NCI-H2107 (cell line): ENCODE results near the gene ZNF407.
"Not testable (repeated sequence)": the region's sequence is repeated elsewhere in the genome, so short reads cannot be mapped to it uniquely, and the experiment has no call there.

Source experiments
- DNase-seq: peaks from one replicate; lab custom pipeline; 2025; lab: John Stamatoyannopoulos, UW

The ZNF407 gene

DNA sequence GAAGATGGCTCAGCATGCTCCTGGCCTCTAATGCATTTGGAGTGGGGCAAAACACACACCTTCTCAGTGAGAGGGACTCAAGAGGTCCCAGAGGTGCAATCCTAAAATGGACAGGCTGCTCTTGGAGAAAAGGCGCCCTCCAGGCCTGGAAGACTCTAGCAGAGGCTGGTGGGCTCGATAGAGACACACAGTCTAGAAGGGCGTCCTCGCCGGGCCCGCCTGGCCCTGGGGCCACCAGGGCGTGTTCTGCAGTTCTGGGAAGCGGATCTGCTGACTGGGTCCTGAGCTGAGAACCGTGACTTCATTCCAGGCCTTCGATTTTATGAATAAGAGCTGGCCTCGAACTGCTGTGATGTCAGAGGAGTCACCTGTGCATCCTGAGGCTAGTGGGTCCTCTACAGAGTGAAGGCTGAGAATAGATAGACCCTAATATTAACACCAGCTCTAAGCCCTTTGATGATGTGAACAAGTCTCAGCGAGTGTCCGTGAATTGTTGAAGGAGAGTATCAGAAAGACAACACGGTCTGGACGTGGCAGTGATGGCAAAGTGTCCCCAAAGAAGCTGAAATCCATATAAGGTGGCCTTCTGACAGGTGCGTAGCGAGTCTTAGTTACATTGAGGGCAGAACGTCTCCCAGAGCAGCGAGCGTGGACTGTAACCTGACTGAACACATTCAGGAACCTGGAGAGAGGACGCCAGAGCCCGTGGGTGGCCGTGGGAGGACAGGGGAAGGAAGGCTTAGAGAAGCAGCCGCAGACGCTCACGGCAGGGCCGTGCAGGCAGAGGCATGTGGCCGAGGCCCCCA is 474.4 kb downstream of the ZNF407 start:
- DNase-seq = no peak

GRCh38 chr18:75072672-75073371 is 475.2 kb downstream of the ZNF407 start:
- DNase-seq = no peak

DNA sequence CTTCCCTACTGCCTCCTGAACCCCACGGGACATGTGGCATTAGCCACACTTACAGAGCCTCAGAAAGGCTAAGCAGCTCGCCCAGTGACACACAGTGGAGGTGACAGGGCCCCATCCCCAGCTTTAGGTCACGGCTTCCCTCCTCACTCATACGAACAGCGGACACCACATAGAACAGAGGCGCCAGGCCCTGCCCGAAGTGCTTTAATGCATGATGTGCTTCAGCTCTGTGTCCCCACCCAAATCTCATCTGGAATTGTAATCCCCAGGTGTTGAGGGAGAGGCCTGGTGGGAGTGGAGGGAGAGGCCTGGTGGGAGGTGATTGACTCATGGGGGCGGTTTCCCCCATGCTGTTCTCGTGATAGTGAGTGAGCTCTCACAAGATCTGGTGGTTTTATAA is 476.0 kb downstream of the ZNF407 start:
- DNase-seq = no peak

DNA sequence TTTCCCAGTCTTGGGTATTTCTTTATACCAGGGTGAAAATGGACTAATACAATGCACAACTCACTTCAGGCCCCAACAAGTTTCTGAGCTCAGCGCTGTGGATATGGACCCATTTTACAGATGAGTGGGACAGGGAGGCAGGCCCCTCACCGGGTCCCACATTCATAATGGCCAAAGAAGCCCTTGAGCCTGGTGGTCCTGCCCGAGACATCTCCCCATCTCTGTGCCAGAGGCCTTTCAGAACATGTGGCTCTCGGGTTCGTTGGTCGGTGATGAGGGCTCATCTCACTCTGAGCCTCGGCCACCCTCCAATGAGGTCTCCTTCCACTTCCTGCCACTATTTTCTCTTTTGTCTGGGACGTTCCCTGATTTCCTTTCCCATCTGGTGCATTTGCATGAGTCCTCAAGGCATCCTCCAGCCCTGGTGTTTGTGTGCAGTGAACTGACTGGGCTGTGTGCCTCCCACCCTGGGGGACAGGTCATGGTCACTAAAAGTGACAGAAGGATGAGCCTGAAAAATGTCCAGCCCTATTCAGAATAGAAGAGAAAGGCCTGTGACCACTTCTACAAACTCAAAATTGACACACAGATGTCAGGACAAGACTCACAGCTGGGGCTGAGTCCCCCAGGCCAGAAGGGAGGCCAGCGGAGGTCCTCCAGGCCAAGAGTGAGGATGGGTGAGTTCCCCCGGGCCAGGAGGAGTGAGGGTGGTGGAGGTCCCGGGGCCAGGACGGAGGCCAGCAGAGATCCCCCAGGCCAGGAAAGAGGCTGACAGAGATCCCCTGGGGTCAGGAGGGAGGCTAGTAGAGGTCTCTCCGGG is 476.7 kb downstream of the ZNF407 start:
- DNase-seq = no peak

DNA sequence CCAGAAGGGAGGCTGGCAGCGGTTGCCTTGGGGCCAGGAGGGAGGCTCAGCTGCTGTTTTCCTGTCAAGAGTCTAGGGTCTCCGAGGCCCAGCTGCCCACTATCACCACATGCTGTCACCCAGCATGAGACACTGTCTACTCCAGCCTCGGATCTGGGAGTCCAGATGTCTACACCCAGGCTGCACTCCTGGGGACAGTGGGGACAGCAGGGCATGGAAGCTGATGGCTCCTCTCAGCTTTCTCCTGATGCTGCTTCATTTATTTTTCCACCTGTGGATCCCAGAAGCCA is 477.3 kb downstream of the ZNF407 start:
- no peak for DNase-seq

- no peak for DNase-seq
Observed at GRCh38 chr18:75075429-75075841, 477.8 kb downstream of the ZNF407 start.

DNA sequence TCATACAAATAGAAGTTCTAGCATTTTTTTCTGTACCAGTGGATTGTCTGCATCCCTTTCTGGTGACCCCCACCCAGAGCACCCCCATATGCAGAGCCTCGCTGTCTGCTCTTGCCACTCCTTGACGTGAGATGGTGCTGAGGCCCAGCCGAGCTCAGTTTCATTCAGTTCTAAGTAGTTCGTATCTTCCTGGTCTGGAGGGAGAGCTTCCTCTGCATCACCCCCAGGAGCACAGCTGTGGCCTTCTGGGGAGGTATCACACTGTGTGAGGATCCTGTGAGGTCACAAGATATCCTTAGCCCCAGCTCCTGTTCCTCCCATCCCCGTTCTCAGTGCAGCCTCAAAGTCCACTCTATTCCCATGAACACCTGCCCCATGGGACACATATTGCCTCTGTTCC is 478.6 kb downstream of the ZNF407 start:
- DNase-seq = no peak

DNA sequence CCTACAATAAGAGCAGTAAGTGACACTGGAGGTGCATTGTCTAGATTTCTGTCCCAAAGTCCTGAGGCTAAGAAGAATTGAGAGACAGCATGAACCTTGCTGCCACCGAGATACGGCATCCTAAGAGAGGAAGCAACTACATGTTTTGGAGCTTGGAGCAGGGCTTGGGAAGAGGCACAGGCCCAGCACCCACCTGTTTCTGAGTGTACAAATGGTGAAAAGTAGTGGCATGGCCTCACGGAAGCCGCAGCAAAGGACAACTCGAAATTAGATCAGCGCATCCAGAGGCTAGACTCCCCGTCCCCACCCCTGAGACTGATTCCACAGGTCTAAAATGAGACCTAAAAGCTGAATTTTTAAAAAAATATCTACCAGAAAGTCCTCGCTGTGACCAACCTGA is 483.8 kb downstream of the ZNF407 start:
- DNase-seq = no peak

DNA sequence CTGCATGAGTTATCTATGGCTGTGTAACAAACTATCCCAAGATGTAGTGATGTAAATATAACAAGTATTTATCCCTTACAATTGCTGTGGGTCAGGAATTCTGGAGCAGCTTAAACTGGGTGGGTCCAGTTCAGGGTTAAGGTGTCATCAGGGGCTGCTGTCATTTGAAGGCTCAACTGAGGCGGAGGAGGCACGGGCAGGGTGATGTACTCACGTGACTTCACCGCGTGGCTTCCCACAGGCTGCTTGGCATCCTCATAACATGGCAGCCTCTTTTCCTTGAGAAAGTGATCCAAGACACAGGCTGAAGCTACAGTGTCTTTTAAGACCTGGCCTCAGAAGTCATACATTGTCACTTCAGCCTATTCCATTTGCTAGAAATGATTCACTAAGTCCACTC is 485.5 kb downstream of the ZNF407 start:
- DNase-seq = no peak

- no peak for DNase-seq
Observed at GRCh38 chr18:75083761-75084160, 486.1 kb downstream of the ZNF407 start.

DNA sequence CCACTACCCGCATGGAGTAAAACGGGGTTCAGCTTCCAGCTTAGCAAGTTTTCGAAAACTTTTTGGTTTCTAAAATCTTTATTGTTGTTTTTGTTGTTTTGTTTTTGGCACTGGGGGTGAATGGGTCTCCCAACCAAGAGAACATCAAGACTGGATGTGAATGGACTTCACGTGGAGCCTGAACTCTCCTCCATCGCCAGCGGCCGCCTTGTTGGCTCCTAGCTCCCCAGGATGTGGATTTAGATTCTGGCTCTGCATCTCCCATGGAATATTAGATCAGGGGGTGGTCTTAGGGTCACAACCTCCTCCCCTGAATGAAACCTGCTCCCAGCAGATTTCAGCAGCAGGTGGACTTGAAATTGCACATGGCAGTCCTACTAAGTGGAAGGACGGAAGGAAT is 488.0 kb downstream of the ZNF407 start:
- DNase-seq = not testable (repeated sequence)

DNA sequence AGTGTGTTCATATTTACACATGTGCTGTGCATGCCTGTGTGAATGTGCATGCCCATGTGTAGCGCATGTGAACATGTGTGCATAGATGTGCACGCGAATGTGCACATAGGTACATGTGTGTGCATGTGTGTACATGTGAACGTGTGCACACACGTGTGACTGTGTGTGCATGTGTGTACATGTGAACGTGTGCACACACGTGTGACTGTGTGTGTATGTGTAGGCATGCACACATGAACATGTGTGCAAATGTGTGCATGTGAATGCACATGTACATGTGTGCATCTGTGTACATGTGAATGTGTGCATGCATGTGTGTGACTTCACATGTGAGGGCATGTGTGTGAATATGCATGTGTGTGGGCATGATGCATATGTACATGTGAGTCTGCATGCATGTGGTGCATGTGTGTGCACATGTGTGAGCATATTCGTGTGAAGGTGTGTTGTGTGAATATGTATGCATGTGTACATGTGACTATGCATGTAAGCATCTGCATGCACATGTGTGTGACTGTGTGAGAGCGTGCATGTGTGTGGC is 488.9 kb downstream of the ZNF407 start:
- no peak for DNase-seq

DNA sequence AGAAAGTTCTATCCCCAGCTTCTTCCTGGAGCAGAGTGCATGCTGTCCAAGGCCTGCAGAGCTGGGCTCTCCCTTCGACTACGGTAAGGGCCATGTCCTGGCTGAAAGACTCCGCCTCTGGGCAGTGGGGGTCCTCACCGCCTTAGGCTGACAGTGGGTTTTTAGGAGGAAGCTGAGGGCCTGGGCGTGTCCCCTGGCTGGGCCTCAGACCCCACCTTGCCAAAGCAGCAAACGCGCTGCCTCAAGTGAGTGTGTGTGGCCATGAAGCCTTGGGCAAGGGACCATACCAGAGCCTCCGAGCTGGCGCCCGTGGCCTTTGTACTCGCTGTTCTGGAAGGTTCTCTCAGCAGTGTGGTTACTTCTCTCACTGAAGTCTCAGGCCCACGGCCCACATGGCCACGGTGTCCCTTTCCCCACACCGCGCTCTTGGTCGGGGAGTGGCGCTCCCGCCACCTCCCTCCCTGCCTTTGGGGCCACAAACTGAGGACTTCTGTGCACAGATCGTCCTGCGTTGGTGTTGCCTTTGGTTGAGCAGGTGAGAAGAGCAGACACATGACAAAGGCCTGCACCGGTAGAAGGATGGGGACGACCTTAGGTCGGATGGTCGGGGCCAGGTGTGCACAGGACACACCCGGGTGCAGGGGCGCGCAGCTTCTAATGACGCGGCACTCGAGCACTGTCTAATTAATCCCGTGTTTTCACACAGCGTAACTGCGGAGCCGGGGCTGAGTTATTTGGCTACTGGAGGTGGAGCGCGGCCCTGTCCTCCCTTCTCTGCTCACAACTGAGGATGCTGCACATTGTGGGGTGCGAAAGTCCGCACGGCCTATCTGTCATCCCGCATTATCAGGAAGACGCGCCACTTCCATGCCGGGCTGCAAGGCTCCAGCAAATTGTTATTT is 489.7 kb downstream of the ZNF407 start:
- no peak for DNase-seq

DNA sequence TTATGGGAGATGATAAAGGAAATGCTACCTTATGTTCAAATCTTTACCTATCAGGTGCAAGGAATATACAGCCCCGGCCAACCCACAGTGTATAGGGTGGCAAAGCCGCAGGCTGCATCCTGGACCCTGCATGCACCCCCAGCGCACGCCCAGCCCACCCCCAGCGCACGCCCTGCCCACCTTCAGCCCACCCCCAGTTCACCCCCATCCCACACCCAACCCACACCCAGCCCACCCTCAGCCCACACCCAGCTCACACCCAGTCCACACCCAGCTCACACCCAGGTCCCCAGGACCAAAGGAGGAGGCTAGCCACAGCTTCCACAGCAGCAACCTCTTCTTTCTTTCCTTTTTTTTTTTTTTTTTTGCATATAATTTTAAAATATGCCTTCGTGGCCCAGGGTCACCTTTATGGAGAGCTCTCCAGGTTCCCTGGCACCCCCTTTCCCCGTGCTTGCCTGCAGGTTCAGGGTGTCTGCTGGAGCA is 490.4 kb downstream of the ZNF407 start:
- no peak for DNase-seq

- no peak for DNase-seq
Observed at GRCh38 chr18:75088622-75089211, 491.0 kb downstream of the ZNF407 start.

- no peak for DNase-seq
Observed at GRCh38 chr18:75089748-75090327, 492.2 kb downstream of the ZNF407 start.

DNA sequence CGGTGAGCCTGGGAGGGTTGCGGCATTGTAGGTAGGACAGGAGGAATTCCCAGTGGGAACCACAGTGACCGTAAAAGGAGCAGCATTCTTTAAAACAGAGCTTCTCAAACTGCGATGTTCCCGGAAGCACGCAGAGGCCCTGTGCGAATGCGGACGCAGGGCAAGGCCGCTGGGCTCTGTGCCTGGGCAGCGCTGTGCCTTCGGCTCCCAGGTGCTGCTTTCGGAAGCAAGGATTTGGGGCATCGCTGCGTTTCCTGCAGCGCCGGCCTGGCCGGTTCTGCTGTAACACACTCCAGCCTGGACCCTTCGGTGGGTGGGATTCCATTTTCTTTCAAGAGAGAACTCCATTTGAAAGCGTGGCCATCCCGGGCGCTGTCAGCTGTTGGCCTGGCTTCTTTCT is 492.7 kb downstream of the ZNF407 start:
- no peak for DNase-seq

DNA sequence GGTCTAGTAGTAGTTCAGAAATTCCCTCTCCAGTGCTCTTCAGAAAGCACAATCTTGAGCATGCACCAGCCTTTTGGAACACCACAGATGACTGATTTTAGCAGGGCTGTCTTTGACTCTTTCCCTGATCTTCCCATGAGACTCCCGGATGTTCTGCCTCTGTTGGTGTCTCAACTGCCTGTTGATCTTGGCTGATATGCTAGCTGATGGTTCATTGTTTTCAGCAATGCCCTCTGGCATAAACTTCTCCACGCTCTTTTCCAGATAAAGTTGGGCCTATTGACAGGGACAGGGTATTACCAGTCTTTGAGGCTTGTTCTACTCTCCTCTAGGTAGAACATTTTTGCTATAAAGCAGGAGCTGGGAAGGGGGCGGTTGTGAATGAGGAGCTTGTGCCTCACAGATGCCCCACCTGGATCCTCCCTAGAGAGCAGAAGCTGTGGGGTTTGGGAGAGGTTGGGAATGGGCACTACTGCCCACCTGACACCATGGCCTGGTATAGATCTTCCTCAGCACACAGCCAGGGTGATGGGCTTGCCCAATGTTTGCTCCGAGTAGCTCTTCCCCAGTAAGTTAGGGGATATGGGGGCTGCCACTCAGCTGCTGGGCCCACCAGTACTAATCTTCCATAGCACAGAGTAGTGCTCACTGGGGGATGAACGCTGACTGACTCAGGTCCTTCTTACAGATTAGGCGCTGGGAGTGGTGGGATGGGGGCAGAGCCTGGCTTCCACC is 500.0 kb downstream of the ZNF407 start:
- no peak for DNase-seq

- no peak for DNase-seq
Observed at GRCh38 chr18:75100832-75101630, 503.4 kb downstream of the ZNF407 start.
